DND-41 (cell line): Measurements from ENCODE around the gene TEX10.
"Not testable (repeated sequence)": the region's sequence is repeated elsewhere in the genome, so short reads cannot be mapped to it uniquely, and the experiment has no call there.

Source experiments
- ATAC-seq: fragments of 200-7000 bp; cut with Tn5 transposase; 3 replicates; pipeline ENCODE4 v1.9.1; 2021; ENCODE audit warnings: low read depth; ENCODE audit not compliant: insufficient read depth
- DNase-seq: peaks from one replicate; pipeline ENCODE4 v3.0.0-alpha.2; 2020
- H2AFZ ChIP-seq: 2 replicates; pipeline ENCODE4 v1.6.0; 2012; ENCODE audit warnings: low read depth, low read length
- H3K27ac ChIP-seq: 2 replicates; pipeline ENCODE4 v1.5.1; 2012; ENCODE audit warnings: low read length, inconsistent platforms
- H3K27me3 ChIP-seq: fragments of 200-600 bp; sonication (generic); 2 replicates; pipeline ENCODE4 v1.6.0; 2012; ENCODE audit warnings: low read length, mild to moderate bottlenecking, inconsistent platforms; ENCODE audit not compliant: insufficient read depth, poor library complexity
- H3K36me3 ChIP-seq: 2 replicates; pipeline ENCODE4 v1.5.1; 2012; ENCODE audit warnings: low read length, inconsistent platforms; ENCODE audit not compliant: insufficient read depth
- H3K4me1 ChIP-seq: 2 replicates; pipeline ENCODE4 v1.5.1; 2012; ENCODE audit warnings: mild to moderate bottlenecking, low read length; ENCODE audit not compliant: insufficient read depth
- H3K4me2 ChIP-seq: 2 replicates; pipeline ENCODE4 v1.6.0; 2012; ENCODE audit warnings: mild to moderate bottlenecking, moderate library complexity, low read length, inconsistent platforms; ENCODE audit not compliant: insufficient read depth
- H3K4me3 ChIP-seq, 2 experiments: fragments of 200-600 bp in 1 of 2; shearing (Covaris generic) in 1 of 2; 2 replicates each; pipeline ENCODE4 v1.5.1; 2012 to 2016; ENCODE audit warnings: inconsistent platforms in 2 of 2, low read length in 2 of 2, mild to moderate bottlenecking in 2 of 2, low read depth in 1 of 2, moderate library complexity in 1 of 2
- H3K79me2 ChIP-seq: 2 replicates; pipeline ENCODE4 v1.6.0; 2012; ENCODE audit warnings: low read length, inconsistent platforms; ENCODE audit not compliant: insufficient read depth
- H3K9ac ChIP-seq: 2 replicates; pipeline ENCODE4 v1.6.0; 2012; ENCODE audit warnings: low read depth, mild to moderate bottlenecking, inconsistent platforms, low read length, moderate library complexity
- H3K9me3 ChIP-seq: 2 replicates; pipeline ENCODE4 v1.5.1; 2012; ENCODE audit warnings: low read length, moderate library complexity, mild to moderate bottlenecking, inconsistent platforms; ENCODE audit not compliant: insufficient read depth, severe bottlenecking
- H4K20me1 ChIP-seq: 2 replicates; pipeline ENCODE4 v1.6.0; 2012; ENCODE audit warnings: low read length; ENCODE audit not compliant: insufficient read depth
- EZH2 ChIP-seq: IDR thresholded peaks from 3 replicates; pipeline ENCODE4 v1.6.1; 2012; ENCODE audit warnings: borderline replicate concordance, low read depth, mild to moderate bottlenecking, moderate library complexity, low read length, inconsistent platforms; ENCODE audit not compliant: severe bottlenecking
- TF ChIP-seq, protein P1 (sequence below): IDR thresholded peaks from 2 replicates; pipeline ENCODE4 v1.5.1; 2012; ENCODE audit warnings: borderline replicate concordance, low read length, moderate library complexity, mild to moderate bottlenecking; ENCODE audit not compliant: poor library complexity, severe bottlenecking; ENCODE audit errors: extremely low read depth

Gene TEX10

GRCh38 chr9:100396769-100397168 lies 44.0 kb upstream of the TEX10 start:
- no peak for ATAC-seq

DNA sequence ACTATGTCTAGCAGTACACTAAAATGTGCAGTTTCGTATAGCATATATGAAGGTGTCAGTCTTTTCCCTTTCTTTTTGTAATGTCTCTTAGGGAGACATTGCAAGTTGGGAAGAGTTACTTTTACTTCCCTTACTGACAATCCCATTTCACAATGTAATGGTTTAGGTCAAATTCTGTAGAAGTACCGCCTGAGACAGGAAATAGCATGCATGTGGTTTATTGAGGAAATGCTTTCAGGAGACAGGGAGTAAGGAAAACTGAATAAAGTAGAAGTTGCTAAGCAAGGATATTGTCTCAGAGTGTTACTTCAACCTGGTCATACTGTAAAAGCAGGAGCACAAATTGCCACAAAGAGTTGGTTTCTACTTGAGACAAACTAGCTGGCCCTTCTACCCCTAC lies 42.1 kb upstream of the TEX10 start:
- H3K9me3 ChIP-seq, result peaks cover 3% of the 10 kb centered on the region
- TF ChIP-seq, protein P1, sequence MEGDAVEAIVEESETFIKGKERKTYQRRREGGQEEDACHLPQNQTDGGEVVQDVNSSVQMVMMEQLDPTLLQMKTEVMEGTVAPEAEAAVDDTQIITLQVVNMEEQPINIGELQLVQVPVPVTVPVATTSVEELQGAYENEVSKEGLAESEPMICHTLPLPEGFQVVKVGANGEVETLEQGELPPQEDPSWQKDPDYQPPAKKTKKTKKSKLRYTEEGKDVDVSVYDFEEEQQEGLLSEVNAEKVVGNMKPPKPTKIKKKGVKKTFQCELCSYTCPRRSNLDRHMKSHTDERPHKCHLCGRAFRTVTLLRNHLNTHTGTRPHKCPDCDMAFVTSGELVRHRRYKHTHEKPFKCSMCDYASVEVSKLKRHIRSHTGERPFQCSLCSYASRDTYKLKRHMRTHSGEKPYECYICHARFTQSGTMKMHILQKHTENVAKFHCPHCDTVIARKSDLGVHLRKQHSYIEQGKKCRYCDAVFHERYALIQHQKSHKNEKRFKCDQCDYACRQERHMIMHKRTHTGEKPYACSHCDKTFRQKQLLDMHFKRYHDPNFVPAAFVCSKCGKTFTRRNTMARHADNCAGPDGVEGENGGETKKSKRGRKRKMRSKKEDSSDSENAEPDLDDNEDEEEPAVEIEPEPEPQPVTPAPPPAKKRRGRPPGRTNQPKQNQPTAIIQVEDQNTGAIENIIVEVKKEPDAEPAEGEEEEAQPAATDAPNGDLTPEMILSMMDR, result no peak
- TF ChIP-seq EZH2, result no peak
- no peak overlapping the region for H3K27ac ChIP-seq
- H4K20me1 ChIP-seq, result no peaks in the 10 kb centered on the region
- H3K4me3 ChIP-seq, result no peak overlapping the region
- H3K9ac ChIP-seq, result no peak overlapping the region
- no peaks in the 10 kb centered on the region for H3K27me3 ChIP-seq
- H3K4me2 ChIP-seq, result no peak overlapping the region
- no peaks in the 10 kb centered on the region for H3K36me3 ChIP-seq
- H2AFZ ChIP-seq, result no peak overlapping the region
- ATAC-seq (no peak), DNase-seq (no peak)
- H3K4me1 ChIP-seq, result no peaks in the 10 kb centered on the region
- no peaks in the 10 kb centered on the region for H3K79me2 ChIP-seq

More at GRCh38 chr9:100396769-100397168, 44.0 kb upstream of the TEX10 start:
- no peaks in the 10 kb centered on the region for H3K79me2 ChIP-seq
- no peak for DNase-seq
- H3K36me3 ChIP-seq, result no peaks in the 10 kb centered on the region
- no peaks in the 10 kb centered on the region for H4K20me1 ChIP-seq
- H3K9ac ChIP-seq, result no peak overlapping the region
- TF ChIP-seq EZH2, result no peak
- TF ChIP-seq, protein P1, result no peak
- no peak overlapping the region for H3K4me3 ChIP-seq
- H3K27me3 ChIP-seq, result no peaks in the 10 kb centered on the region
- no peak overlapping the region for H2AFZ ChIP-seq
- H3K4me1 ChIP-seq, result no peaks in the 10 kb centered on the region
- H3K27ac ChIP-seq, result no peak overlapping the region
- H3K9me3 ChIP-seq, result peaks cover 3% of the 10 kb centered on the region
- no peak overlapping the region for H3K4me2 ChIP-seq

GRCh38 chr9:100394032-100394695 lies 41.4 kb upstream of the TEX10 start:
- Histone ChIP-seq H3K9ac (no peak overlapping the region), H4K20me1 (no peaks in the 10 kb centered on the region), H3K79me2 (no peaks in the 10 kb centered on the region), H3K27ac (no peak overlapping the region), H3K9me3 (peaks cover 3% of the 10 kb centered on the region), H3K4me1 (no peaks in the 10 kb centered on the region), H3K4me2 (no peak overlapping the region), H2AFZ (no peak overlapping the region), H3K4me3 (no peak overlapping the region), H3K36me3 (no peaks in the 10 kb centered on the region), H3K27me3 (no peaks in the 10 kb centered on the region)
- TF ChIP-seq, protein P1, result no peak
- DNase-seq (no peak), ATAC-seq (no peak)

GRCh38 chr9:100392989-100393388 lies 40.2 kb upstream of the TEX10 start:
- not testable (repeated sequence) for H3K4me2 ChIP-seq, DNase-seq, H3K79me2 ChIP-seq

More at GRCh38 chr9:100392989-100393388, 40.2 kb upstream of the TEX10 start:
- H3K4me3 ChIP-seq, H3K9ac ChIP-seq, H3K4me1 ChIP-seq, H2AFZ ChIP-seq, ATAC-seq, H3K9me3 ChIP-seq, H4K20me1 ChIP-seq, H3K27me3 ChIP-seq, H3K36me3 ChIP-seq, H3K27ac ChIP-seq: not testable (repeated sequence)
